HG02798 (cell line): Measurements from ENCODE around the gene MYH7.
"Not testable (repeated sequence)": the region's sequence is repeated elsewhere in the genome, so short reads cannot be mapped to it uniquely, and the experiment has no call there.

Experiments used
- ATAC-seq: cut with Tn5 transposase; IDR thresholded peaks from one replicate; pipeline ENCODE4 v1.9.1; 2021; ENCODE audit warnings: mild to moderate bottlenecking; ENCODE audit not compliant: unreplicated experiment, poor library complexity

Gene MYH7

DNA sequence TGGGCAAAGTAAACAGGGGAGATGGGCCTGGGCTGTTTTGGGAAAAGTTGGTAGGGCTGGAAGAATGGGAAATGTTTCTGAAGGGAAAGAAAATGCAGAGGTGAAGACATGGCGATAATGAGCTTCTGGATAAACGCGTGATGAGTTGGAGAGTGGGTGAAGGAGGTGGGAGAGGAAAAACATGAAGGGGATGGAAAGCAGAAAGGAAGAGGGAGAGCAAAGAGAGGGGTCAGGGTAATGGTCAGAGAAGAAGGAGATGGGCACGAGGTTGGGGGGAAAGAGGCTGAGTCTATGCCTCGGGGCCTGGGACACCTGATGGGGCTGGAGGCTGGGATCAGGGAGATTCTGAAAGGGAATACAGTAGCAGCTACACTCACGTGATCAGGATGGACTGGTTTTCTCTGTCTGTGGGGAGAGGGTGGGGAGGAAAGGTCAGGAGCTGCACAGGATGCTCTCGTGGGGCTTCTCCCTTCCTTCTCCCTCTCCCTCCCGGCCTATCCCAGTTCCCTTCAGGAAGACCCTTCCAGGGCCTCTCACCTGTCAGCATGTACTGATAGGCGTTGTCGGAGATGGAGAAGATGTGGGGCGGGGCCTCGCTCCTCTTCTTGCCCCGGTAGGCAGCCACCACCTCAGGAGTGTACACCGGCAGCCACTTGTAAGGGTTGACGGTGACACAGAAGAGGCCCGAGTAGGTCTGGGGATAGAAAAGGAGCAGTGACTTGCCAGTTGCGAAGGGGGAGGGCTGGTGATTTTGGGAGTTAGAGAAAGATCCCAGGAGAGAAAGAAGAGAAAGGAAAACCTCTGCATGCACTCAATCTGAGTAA lies 3.1 kb downstream of the MYH7 start:
- ATAC-seq, result no peak

- ATAC-seq, result no peak
Measured at GRCh38 chr14:23431486-23431885, 4.0 kb downstream of the MYH7 start.

DNA sequence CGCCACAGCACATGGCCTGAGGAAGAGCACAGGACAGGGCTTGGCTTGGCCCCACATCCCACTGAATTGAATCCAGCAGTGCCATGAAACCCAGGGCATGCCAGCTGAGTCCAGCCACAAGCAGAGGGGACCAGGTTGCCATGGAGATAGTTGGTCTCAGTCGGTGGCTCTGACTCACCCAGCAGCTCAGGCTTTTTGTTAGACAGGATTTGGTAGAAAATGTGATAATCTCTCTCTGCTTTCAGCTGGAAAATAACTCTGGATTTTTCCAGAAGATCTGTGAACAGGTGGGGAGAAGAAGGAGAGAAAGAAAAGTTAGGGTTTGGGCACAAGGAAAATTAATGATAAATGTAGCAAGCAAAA lies 4.8 kb downstream of the MYH7 start:
- ATAC-seq, result no peak

GRCh38 chr14:23430016-23430722 lies 5.3 kb downstream of the MYH7 start:
- ATAC-seq, result no peak

- ATAC-seq, result no peak
Measured at GRCh38 chr14:23428686-23429495, 6.6 kb downstream of the MYH7 start.

DNA sequence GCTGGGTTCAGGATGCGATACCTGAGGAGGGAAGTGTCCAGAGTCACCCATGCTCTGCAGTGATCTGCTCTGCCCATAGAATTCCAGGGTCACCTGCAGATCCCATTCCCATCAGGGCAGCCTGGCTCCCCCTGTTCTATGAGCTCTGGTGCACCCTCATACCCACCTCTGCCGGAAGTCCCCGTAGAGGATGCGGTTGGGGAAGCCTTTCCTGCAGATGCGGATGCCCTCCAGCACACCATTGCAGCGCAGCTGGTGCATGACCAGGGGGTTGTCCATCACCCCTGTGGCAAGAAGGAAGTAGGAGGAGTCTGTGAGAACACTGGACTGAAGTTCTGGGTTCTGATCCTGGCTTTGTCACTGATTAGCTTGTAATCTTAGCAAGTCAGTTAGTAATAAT lies 9.7 kb downstream of the MYH7 start:
- not testable (repeated sequence) for ATAC-seq

- no peak for ATAC-seq
Measured at GRCh38 chr14:23425169-23425568, 10.3 kb downstream of the MYH7 start.

DNA sequence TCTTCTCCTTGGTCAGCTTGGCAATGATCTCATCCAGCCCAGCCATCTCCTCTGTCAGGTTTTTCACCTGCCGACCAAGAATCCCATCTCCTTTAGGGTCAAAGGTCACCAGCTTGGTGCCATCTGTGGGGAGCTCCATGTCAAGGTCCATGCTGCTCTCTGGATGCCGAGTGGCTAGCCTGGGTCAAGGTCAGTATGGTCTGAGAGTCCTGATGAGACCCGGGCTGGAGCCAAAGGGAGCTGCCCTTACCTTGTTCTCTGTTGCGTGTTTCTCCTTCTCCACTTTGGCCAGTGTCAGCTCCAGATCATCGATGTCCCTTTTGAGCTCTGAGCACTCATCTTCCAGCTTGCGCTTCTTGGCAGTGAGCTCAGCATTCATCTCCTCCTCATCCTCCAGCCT lies 11.8 kb downstream of the MYH7 start:
- ATAC-seq, result no peak

DNA sequence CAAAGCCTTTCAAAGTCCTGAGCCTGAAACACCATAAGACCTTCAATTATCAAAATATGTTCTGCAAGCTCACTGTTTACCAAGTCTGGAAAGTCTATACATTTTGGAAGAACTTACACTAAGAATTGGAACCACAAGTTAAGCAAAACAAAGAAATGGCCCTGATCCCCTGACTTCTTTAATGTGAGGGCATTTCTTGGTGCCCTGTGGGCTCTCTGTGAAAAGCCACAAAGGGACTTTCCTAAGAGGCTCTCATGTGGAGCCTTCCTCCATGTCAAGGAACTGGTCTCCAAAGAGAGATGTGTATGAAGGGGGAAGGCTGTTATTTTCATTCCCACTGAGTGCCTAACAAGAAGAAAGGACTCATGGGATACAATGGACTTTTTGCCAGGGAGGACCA lies 13.9 kb downstream of the MYH7 start:
- no peak for ATAC-seq

- ATAC-seq, result not testable (repeated sequence)
Measured at GRCh38 chr14:23419646-23420045, 15.8 kb downstream of the MYH7 start.

DNA sequence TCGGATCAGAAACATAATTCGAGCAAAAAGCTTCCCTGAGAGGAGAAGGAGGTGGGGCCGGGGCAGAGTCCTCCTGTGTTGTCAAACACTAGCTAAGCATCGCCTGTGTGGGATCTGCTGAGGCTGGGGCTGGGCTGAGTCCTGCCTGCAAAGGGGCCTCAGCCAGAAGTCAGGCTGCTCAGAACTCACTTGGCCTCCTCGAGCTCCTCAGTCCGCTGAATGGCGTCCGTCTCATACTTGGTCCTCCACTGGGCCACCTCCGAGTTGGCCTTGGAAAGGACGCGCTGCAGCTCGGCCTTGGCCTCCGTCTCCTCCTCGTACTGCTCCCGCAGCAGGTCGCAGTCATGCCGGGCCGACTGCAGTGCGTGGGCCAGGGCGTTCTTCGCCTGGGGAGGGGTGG lies 17.4 kb downstream of the MYH7 start:
- ATAC-seq, result no peak

DNA sequence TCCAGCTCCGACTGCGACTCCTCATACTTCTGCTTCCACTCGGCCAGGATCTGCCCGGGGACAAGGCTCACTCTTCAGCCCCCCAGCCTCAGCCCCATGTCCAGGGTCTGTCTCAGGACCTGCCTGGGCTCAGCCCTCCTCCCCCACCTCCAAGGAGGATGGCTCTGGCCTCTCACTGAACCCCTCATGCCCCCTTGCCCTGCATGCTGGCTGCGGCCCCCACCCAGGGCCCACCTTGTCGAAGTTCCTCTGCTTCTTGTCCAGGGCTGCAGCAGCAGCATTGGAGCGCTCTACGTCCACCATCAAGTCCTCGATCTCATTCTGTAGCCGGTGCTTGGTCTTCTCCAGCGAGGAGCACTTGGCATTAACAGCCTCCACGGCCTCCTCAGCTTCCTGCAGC lies 18.2 kb downstream of the MYH7 start:
- ATAC-seq, result not testable (repeated sequence)

DNA sequence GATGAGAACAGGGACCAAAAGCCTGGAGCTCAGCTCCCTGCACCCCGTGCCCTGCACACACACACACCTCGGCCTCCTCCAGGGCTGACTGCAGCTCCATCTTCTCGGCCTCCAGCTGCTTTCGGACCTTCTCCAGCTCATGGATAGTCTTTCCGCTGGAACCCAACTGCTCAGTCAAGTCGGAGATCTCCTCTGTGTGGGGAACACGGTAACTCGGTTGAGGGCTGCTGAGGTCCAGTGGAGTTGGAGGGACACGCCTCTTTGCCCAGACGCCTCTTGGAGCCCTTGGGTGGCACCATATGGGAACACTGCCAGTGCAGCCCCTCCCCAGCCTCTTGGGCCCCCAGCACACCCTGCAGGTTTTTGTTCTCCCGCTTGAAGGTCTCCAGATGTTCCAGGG lies 18.7 kb downstream of the MYH7 start:
- ATAC-seq, result no peak

GRCh38 chr14:23415821-23416778 lies 19.4 kb downstream of the MYH7 start:
- ATAC-seq, result no peak

DNA sequence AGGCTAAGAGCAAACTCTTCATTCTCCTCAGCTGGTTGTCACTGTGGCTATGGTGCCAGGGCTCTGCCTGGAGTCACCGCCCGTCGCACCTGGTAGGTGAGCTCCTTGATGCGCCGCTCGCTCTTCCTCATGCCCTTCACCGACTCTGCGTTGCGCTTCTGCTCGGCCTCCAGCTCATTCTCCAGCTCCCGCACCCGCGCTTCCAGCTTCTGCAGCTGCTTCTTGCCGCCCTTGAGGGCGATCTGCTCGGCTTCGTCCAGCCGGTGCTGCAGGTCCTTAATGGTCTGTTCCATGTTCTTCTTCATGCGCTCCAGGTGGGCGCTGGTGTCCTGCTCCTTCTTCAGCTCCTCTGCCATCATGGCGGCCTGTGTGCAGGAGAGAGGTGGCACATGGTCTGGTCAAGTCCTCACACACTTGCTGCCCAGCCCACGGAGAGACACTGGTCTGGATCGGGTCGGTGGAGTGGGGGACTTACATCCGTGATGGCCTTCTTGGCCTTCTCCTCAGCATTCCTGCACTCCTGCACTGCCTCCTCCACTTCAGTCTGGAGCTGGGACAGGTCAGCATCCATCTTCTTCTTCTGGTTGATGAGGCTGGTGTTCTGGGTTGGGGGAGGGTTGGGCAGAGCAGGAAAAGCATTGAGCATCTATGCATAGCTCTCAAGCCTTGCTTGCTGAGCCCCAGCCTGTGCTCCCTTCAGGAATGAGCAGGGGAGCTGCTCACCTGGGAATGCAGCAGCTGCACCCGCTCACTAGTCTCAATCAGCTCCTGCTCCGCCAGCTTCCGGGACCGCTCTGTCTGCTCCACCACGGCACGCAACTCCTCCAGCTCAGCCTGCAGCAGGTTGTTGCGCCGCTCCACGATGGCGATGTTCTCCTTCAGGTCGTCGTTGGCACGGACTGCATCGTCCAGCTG lies 20.3 kb downstream of the MYH7 start:
- ATAC-seq, result no peak

DNA sequence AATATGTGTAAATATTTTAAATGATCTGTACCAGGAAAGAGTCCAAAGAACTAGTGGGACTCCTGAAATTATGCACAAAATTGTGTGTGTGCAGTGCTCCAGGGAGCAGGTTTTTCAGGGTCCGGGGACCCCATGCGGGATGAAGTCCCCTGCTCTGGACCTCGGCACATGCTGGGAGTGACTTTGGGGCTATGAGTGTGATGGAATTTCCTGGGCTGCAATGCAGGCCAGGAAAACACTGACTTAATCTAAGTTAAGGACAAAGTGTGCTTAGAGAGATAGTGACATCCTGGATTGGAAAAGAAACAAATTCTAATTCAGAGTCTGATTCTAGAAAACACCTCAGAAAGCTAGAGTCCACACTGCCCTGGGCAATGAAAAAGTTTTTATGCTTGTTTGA lies 21.2 kb downstream of the MYH7 start:
- no peak for ATAC-seq

- ATAC-seq, result no peak
Measured at GRCh38 chr14:23413681-23414080, 21.8 kb downstream of the MYH7 start.

- ATAC-seq, result no peak
Measured at GRCh38 chr14:23411563-23412525, 23.6 kb downstream of the MYH7 start.
